ENCODE results near the gene TNFRSF21. TPM values are rescaled to one million over a fixed set of nuclear protein-coding genes. Genes with fewer than 3 reads are reported as not detected.

TNFRSF21 gene
- total RNA-seq, 1 donor from 2014 or later, result 0.29 TPM

DNA sequence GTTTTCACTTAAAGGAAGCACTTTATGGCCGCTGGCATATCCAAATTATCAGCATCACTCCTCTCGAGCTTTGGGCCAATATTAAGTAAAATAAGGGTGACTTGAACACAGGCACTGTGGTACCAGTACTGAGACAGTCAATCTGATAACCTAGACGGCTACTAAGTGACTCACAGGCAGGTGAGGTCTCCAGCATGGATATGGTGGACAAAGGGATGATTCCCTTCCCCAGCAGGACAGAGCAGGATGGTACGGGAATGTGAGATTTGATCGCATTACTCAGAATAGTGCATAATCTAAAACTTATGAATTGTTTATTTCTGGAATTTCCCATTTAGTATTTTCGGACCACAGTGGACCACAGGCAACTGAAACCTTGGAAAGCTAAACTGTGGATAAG, 55.7 kb downstream of the TNFRSF21 start:
- intact Hi-C loops (cut with micrococcal nuclease), result no loop called here

DNA sequence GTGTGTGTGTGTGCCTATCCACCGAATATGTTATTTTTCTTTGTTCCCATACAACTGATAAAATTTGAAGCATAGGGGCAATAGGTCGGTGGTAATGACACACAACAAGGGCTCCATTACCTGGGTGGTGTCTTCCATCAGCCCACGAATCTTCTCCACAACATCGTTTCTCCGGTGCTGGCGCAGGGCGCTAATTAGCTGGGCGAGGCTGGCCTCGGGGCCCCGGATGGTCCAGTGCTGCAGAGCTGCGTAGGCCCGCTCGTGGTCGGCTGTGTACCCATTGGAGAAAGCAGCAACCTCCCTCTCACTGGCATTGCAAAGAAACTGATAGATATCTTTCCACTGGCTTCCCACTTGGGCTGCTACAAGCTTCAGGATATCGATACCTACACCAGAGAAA, 56.6 kb downstream of the TNFRSF21 start:
- intact Hi-C loops (cut with micrococcal nuclease), result no loop called here

DNA sequence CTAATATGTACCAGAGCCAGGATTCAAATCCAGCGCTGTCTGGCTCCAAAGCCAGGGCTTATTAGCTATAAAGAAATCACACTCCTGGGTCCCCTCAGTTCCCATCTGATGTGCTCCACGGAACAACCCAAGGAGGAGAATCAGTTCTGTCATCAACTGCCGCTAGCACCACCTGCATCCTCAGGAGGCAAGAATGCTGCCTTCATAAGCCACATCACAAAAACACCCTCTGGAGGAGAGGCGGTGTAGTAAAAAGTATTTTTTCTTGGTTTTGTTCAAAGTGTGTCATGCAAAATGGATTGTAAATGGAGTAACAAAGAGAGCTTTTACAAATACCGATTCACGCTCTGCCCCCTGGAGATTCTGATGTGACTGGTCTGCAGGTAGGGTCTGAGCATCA, 57.1 kb downstream of the TNFRSF21 start:
- intact Hi-C loops (cut with micrococcal nuclease), result no loop called here

- intact Hi-C loops (cut with micrococcal nuclease), result no loop called here
Measured at GRCh38 chr6:47251396-47251795, 58.3 kb downstream of the TNFRSF21 start.

DNA sequence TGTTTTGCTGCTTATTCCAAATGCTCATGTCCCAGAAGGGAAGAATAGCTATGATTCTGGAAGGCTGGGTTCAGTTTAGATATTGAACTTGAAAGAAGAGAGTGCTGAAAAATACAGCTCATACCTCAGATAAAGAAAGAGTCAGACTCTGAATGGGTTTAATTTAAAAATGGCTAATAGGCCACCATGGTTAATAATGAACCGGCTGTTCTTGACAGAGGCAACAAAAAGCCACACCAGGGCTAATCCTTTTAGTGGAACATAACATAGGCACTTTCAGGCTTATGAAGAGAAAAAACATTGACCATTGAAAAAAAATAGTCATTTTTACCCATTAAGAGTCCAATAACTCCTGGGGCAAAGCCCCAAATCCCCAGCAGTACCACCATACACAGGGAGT, 59.4 kb downstream of the TNFRSF21 start:
- intact Hi-C loops (cut with micrococcal nuclease), result no loop called here

- intact Hi-C loops (cut with micrococcal nuclease), result no loop called here
Measured at GRCh38 chr6:47248446-47248845, 61.3 kb downstream of the TNFRSF21 start.

GRCh38 chr6:47247227-47247797, 62.4 kb downstream of the TNFRSF21 start:
- intact Hi-C loops (cut with micrococcal nuclease), result no loop called here

GRCh38 chr6:47246551-47246950, 63.2 kb downstream of the TNFRSF21 start:
- intact Hi-C loops (cut with micrococcal nuclease), result no loop called here

- intact Hi-C loops (cut with micrococcal nuclease), result no loop called here
Measured at GRCh38 chr6:47245745-47246371, 63.8 kb downstream of the TNFRSF21 start.

DNA sequence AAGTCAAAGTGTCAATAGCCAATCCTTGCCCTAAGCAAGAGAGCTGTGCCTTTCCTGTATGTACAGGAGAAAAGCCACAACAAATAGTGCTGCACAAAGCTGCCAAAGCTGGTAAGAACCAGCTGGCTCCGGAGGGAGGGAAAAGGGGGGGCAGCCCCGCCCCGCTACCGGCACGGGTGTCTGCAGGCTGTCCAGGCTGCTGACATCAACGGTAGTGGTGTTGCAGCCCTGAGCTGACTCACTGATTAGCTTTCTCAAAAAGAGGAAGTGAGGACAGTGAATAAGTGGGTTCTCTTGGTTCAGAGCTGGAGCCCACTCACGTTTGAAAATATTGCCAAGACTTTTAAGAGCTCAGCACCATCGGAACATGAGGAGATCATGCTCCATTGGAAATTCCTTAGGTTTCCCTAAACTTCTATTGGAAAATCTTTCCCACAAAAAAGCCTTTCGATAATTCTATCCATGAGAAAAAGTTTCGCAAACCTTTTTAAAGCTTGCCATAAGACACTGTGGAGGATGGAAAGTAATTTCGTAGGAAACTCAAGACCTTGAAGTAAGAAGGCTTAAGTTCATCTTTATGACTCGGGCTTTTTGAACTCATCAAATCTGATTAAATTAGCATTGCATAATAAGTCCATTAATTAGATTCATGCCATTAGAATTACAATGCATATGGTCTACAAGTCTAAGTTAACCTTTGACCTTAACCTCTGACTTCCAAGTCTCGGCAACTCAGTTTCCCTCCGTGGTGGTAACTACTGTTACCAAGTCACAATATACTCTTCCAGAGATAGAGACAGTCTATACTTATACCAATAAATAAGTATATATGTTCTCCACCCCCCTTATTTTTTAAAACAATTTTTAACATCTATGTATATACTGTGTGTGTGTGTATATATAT, 67.0 kb downstream of the TNFRSF21 start:
- intact Hi-C loops (cut with micrococcal nuclease), result loop anchor here (5.0 kb wide), 1 partner anchor 65 kb away; the partner anchor contains the start of gene TNFRSF21

DNA sequence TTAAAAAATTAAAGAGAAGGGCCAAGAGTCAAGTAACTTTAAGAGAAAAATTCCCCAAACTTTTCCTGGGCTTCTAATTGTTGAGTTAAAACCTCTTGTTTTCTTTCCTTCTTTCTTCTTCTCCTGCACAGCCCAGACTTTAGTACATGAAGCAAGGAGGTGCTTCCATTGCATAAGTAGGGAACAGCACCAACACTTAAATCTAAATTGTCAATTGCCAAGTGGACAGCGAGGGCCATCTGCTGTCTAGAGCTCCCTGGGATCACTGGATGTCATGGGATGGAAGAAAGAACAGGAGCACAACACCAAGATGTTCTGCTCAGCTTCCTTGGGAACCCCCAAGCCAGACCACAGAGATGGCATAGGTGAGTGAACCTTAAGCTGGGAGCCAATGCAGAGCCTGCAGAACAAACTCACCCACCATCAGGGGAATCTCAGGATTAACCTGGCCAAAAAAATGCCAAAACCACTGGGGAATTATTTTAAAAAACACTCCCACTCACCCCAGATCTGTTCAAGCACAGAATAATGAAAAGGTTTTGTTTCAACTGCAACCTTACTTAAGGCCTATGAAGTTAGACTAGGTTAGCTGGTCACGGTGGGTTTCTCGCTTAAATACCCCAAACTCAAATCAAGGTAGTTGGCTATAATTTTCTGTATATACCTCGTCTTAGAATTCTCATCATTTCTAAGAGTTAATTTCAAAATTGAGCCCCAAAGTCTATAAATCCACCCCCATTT, 67.8 kb downstream of the TNFRSF21 start:
- intact Hi-C loops (cut with micrococcal nuclease), result loop anchor here (5.0 kb wide), 1 partner anchor 65 kb away; the partner anchor contains the start of gene TNFRSF21

- intact Hi-C loops (cut with micrococcal nuclease), result loop anchor here (5.0 kb wide), 1 partner anchor 67 kb away; the partner anchor contains the start of gene TNFRSF21
Measured at GRCh38 chr6:47240277-47240890, 69.3 kb downstream of the TNFRSF21 start.

DNA sequence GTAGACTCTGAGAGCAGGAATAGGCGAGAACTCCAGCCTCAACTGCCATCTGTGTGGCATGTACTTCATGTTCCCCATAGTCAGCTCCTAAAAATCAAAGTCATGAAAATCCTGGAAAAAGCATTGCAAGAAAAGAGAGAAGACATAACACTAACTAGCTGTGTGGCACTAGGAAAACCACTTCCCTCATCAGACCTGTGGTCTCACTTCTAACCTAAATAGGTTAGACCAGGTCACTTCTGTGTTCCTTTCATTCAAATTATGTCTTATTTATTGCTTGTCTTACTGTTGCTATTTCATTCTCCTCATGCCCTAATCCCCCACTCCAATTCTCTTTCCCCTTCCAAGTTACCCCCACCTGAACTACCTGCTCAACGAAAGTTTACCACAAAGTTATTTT, 70.2 kb downstream of the TNFRSF21 start:
- intact Hi-C loops (cut with micrococcal nuclease), result no loop called here

- intact Hi-C loops (cut with micrococcal nuclease), result no loop called here
Measured at GRCh38 chr6:47238456-47238995, 71.2 kb downstream of the TNFRSF21 start.

DNA sequence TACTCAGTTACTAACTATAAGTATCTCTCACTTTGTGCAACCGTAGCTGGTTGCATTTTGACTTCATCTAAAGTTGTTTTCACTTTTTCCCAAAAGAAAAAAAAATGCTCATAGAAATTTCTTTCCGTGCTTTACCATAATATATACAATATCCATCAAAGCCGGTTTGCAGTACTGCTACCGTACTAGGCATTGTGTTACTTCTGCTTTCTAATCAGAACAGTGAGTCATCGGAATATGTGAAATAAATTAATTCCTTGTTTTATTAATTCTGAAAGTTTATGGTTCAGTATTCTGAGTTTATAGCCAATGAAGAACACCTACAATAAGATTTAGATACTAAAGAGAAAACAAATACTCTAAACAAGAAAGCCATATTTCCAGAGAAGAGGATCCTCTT, 72.5 kb downstream of the TNFRSF21 start:
- intact Hi-C loops (cut with micrococcal nuclease), result no loop called here

DNA sequence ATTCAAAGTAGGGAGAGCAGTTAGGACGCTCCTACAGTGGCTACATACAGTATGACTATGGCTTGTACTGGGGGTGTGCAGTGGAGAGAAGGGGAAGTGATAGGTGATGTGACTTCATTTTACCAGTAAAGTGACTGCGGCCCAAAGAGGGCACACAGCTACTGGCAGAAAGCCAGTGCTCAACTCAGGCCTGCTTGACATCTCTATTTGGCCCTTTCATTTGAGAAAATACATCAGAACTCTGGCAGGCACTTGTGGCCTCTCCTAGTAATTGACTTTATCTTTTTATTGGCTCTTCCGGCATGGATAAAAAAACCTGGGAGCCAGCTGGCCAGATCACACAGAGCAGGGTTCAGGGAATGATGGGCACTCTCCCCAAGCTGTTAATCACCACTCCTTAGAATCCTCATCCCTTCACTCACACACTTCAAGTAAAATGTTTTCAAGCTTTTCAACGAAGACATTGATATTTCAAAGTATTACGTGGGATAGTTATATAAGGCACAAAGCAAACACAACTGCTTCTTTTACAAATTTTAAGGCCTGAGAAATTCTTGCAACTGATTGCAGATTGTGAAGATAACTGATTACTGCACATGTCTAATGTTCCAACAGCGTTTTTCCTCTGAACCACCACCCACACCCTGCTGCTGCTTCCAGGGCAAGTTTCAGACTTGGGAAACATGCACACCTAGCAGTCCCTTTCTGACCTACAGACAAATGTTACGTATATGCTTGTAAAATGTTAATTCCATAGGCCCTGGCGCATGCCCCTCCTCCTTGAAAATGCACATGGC, 73.5 kb downstream of the TNFRSF21 start:
- intact Hi-C loops (cut with micrococcal nuclease), result no loop called here

GRCh38 chr6:47235421-47235820, 74.3 kb downstream of the TNFRSF21 start:
- intact Hi-C loops (cut with micrococcal nuclease), result no loop called here

DNA sequence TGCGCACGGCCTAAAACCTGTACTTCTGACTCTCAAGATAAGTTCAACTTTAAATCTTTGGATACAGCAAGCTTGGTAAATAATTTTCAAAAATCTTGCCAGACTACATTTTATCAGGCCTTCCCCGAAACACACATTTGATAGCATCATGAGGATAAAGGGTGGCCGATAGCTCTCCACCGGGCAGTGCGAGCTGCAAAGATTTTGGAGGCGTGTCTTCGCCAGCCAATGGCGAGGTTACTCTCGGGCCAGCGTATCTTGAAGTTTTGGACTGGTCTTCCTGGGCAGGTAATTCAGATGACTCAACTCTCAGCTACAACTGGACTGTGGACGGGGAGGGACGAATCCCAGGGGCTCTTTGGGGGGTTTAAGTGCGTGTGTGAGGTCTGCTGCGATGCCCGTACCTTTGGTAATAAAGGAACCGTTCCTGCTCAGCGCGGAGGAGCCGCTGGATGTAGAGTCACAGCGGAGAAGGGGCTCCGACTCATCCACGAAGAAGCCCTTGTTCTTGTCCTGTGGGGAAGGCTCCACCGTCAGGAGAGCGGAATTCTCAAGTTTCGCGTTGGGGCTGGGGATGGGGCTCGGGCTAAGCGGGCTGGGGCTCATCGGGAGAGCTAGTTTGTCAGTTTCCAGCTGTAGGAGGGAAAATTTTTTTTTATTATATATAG, 75.3 kb downstream of the TNFRSF21 start:
- intact Hi-C loops (cut with micrococcal nuclease), result no loop called here

- intact Hi-C loops (cut with micrococcal nuclease), result no loop called here
Measured at GRCh38 chr6:47231151-47231550, 78.6 kb downstream of the TNFRSF21 start.
